GM19023 (cell line): Measurements from ENCODE around the gene TMPRSS13.

ENCODE experiments used
- ATAC-seq: cut with Tn5 transposase; IDR thresholded peaks from one replicate; pipeline ENCODE4 v1.9.1; 2021; ENCODE audit warnings: mild to moderate bottlenecking, moderate library complexity; ENCODE audit not compliant: unreplicated experiment

Gene TMPRSS13

DNA sequence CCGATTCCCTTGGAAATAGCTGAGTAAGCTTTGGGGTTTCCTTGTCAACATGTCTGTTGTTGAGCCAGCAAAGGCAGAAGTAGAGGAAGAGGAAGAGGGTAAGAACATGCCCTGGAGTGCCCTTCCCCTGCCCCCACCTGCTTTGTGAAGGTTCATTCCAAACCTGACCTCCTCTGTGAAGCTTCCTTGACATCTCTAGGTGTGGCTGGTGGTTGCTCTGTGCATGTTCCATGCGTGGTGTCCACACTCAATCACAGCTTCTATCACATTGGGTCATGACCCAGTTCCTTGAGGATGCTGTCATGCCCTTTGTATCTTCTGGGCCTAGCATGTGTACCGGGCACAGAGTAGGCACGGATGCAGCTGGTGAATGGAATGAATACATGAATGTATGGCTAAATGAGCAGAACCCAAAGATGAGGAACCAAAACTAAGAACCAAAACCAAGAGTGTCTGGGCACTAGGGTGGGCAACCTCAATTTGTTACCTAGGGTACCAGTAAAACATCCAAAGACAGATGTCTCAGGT lies 29.0 kb downstream of the TMPRSS13 start:
- no peak for ATAC-seq

DNA sequence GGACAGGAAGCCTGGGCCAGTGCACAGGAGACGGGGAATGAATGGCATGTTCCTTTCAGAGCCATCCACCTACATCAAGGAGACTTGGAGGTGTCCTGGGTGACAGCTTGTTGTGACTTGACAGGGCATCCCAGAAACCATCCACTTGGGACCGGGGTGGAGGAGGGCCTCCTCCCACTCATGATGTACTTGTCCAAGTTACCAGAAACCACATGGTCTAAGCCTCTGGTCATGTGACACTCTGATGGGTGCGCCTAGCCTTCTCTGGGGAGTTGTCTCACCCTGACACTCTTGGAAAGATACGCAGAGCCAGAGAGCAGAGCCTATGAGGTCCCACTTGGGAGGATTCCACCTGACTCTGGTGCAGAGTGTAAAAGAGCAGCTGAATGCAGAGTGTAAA lies 31.1 kb downstream of the TMPRSS13 start:
- ATAC-seq: no peak

- no peak for ATAC-seq
Observed at GRCh38 chr11:117892651-117893050, 36.6 kb downstream of the TMPRSS13 start.

GRCh38 chr11:117891362-117891761 lies 37.8 kb downstream of the TMPRSS13 start:
- ATAC-seq: no peak

GRCh38 chr11:117888139-117888566 lies 41.0 kb downstream of the TMPRSS13 start:
- ATAC-seq: no peak

DNA sequence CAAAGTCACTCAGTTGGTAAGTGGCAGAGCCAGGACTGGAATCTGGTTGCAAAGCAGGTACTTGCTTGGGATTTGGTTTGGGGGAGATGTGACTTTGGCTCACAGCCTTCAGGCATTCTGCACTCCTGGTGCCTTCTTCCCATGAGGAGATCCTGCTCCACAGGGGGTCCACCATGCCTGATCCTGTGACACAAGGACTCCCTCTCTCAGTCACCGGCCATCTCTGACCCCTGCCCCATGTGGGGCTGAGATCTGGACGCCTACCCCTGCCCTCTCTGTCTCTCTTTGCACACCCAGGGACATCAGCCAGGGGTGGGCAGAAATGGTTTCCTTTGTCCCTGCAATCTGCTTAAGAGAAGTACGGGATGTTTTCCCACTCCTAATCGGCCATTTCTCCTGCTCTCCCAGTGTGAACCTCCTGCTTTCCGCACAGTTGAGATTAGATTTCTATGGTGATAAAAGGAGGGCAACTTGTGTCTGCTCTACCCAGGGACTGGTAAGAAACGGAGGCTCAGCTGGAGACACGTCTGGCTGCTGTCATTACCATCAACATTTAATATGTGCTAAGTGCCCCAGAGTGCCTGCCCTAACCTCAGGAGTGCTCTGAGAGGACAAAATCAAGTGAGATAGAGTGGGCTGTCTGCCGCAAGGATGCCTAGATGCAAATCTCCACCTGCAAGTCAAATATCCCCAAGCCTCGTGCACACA lies 41.6 kb downstream of the TMPRSS13 start:
- no peak for ATAC-seq

- ATAC-seq: no peak
Observed at GRCh38 chr11:117885777-117886176, 43.4 kb downstream of the TMPRSS13 start.

DNA sequence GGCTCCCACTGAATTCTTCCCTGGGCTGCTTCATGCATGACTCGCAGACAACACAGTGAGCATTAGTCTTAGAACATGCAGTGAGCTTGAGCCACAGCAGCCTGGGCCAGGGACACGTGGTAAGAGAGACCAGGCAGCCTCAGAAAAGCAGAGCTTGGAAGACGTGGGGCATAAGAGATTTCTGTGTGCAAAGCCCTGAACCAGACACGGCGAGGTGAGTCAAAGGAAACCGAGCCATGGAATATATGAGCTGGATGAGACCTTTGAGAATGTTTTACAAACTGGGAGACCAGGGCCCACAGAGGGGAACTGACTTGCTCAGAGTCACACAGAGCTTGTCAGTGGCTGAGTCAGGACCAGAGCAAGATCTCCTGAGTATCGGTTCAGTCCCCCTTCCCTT lies 44.2 kb downstream of the TMPRSS13 start:
- ATAC-seq: no peak

- ATAC-seq: no peak
Observed at GRCh38 chr11:117883063-117883462, 46.1 kb downstream of the TMPRSS13 start.

DNA sequence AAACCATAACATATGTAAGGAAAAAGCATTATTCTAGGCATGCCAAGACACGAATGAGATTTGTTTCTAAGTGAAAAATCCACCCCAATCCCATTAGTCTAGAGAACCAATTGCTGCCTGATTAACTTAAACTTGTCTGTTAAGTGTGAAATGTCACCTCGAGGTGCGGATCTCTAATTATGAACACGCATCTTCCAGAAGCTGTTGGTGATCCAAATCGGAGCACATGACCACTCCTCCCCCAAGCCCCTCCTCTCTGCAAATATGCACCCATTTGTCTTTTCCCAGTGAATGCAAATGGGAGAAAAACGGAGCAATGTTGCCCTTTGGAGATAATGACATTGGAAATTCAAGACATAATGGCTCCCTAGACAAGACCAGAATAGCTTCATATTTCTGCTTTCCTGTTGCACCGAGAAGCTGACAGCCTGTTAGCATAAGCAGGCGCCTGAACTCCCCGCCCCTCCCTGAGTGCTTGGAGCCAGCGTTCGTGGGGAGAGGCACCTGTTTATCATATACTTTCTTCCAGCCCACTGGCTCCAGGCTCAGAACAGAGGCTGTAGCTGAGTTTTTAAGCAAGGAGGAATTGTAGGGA lies 46.8 kb downstream of the TMPRSS13 start:
- no peak for ATAC-seq

- ATAC-seq: no peak
Observed at GRCh38 chr11:117881217-117881616, 48.0 kb downstream of the TMPRSS13 start.

DNA sequence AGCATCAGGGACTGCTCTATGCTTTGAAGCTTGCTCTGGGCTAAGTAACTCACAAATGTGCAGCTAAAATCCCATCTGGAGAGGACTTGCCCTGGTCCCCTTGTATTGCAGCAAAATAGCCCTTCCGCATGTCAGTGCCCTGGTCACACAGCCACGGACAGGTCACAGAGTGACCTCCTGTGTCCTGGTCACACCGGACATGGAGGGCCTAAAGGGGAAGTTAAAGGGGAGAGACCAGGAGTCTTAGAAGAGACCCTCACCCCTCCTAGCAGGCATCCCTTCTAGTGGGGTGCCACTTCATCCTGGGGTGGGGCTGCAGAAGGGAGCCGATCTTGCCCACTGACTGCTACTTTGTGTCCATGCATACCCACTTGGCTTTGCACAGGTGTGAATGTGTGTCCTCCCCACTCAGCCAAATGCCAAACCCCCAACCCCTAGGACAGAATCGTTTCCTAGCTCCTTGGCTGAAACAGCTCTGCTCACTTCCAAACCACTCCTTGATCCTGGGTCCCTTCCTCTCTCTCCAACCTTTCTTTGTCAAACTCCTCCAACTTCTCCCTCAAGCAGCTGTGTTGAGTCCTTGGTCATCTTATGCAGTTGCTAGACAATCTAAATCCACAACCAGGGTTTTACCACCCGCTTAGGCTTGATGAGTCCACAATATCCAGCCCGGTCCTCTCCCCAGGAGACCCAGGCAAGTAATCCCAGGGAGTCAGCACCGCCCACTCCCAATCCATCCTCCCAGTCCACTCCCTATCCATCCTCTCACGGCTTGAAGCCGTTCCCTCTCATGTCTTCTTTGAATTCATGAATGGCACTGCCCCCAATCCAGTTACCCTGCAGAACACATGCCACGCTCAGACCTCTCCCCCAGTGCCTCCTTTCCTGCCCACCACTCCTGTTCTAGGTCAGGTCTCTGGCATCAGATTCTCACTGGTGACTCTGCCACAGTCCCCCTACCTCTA lies 49.4 kb downstream of the TMPRSS13 start:
- ATAC-seq: no peak

DNA sequence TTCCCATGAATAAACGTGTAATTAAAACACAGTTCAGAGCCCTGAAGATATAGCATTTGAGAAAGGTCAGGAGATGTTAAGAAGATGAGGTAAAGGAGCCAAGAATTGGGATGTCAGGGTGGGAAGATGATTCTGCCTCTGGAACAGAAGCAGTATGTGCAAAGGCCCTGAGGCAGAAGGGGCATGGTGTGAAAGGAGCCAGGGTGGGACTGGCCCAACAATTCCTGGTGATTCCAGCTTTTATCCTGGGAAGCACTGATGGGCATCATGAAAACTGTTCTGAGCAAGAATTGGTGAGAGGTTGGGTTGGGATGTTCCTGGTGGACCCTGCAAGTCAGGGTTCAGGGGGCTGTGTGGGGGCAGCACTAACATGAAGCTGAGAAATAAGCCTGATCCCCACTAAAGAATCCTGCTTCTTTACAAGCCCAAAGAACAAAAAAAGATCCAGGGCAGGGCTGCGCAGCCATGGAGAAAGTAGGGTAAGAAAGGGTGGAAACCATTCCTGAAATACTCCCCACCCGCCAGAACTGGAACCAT lies 50.2 kb downstream of the TMPRSS13 start:
- no peak for ATAC-seq

DNA sequence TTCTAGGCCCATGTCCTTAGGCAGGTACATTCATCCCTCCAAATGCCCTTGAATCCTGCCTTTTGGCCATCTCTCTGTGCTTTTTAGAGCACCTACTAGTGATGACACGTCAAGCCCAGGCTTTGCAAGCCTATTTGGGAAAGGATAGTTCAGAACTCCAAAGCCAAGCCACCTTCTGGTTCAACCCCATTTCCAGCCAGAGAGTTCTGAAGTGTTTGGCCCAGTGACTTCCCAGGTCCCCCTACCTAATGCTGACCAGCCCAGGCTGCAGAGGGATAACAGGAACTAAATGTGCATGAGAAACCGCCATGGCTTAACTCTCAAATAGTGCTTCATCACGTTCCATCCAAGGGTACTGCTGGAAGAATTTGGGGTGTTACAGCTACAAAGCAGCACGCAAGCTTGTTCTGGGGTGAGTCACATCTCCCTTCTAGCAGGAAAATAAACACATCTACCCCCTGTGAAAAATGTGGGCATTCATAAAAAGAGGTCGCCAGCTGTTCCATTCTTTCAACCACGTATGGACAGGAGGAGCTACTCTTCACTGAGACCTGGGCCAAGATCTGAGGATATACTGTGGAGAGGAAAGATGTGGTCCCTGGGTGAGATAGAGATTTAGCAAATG lies 50.8 kb downstream of the TMPRSS13 start:
- no peak for ATAC-seq

DNA sequence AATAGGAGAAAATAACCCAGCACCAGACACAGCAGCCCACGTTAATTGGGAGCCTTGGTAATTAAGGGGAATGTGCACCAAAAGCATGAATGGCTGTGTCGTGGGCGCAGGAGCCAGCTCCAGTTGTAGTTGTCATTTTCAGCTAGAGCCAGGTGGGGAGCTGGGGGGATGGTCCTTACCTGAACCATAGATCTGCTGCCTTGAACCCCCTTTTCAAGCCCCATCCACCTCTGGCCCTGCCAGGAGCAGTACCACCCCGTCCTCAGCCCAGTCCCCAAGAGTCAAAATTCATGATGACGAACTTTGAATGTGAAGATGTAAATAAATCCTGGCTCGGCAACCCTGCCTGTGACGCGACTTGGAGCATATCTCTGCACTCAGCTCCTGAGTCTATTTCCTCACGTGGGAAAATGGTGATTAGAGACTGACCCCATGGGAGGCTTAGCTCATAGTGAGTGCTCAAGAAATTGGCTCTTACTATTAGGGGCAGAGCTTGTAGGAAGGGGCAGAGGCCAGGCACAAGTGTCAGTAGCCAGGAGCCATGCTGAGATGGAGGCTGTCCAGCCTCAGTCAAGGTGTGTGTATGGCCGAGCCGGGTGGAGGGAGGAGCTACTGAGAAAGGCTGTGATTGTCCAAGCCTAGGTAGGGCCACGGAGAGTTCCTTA lies 52.0 kb downstream of the TMPRSS13 start:
- no peak for ATAC-seq

DNA sequence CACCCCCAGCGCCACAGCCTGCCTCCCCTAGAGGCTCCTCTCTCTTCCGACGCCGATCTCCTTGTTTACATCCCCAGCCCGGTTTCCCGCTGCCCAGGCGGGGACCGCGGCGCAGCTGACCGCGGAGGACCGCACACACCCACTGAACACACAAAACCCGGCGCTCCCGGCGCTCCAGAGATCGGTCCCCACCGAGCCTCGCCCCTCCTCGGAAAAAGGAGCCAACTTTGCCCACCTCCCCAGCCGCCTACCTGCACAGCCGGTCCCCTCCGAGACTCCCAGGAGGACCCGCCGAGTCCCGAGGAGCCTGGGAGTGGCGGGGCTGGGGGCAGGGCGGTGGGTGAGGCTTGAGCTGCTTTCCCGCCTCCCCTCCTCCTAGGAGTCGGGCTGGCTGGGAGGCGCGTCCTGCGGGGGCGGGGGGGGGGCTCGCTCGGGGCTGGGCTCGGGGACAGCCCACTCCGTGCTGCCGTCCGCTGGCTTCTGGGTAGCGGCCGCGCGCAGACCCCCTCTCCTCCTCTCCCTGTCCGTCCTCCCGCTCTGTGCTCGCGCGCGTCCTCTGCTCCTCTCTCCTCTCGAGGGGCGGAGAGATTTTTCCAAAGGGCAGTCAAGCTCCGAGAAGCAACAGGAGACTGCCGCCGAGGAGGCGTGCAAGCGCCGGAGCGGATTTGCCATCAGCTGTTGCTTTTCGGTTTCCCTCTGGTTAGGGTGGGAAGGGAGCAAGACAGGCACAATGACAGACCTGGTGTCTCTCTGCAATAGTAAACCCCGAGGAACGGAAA lies 52.7 kb downstream of the TMPRSS13 start, which contains the start of gene FXYD6:
Gene FXYD6, minus strand, starts transcription at position 318 of the 779 bp plus-strand sequence. CDS start 33,882 bp downstream, outside the sequence.
- ATAC-seq: no peak

GRCh38 chr11:117876059-117876340 lies 53.2 kb downstream of the TMPRSS13 start:
- ATAC-seq: no peak

- ATAC-seq: no peak
Observed at GRCh38 chr11:117875382-117876058, 53.7 kb downstream of the TMPRSS13 start.

GRCh38 chr11:117874910-117875381 lies 54.3 kb downstream of the TMPRSS13 start:
- no peak for ATAC-seq
